Ovary (tissue), 3 donors: Measurements from ENCODE around the gene CCDC178.
"Not testable (repeated sequence)": the region's sequence is repeated elsewhere in the genome, so short reads cannot be mapped to it uniquely, and the experiment has no call there.

ENCODE experiments used
- EP300 ChIP-seq: sonication (generic); formaldehyde crosslinking; IDR thresholded peaks from one replicate; pipeline ENCODE4 v1.6.1; 2017; ENCODE audit warnings: antibody characterized with exemption
- POLR2A ChIP-seq: fragments of 450-650 bp; IDR thresholded peaks from one replicate; pipeline ENCODE4 v1.6.1; 2017; ENCODE audit warnings: antibody characterized with exemption, mild to moderate bottlenecking, moderate library complexity
- TF ChIP-seq, protein P1 (sequence below), 3 donors: fragments of 450-650 bp in 2 of 3; fragments of 200-600 bp in 1 of 3; IDR thresholded peaks; one replicate each; pipeline versions ENCODE4 v1.5.1 to v1.8.0; 2016 to 2022; ENCODE audit warnings: antibody characterized with exemption in 3 of 3, mild to moderate bottlenecking in 1 of 3
- donor health status: DM: no; HTN: no; CAD: no.

- not testable (repeated sequence) for TF ChIP-seq EP300, POLR2A
- TF ChIP-seq, protein P1, sequence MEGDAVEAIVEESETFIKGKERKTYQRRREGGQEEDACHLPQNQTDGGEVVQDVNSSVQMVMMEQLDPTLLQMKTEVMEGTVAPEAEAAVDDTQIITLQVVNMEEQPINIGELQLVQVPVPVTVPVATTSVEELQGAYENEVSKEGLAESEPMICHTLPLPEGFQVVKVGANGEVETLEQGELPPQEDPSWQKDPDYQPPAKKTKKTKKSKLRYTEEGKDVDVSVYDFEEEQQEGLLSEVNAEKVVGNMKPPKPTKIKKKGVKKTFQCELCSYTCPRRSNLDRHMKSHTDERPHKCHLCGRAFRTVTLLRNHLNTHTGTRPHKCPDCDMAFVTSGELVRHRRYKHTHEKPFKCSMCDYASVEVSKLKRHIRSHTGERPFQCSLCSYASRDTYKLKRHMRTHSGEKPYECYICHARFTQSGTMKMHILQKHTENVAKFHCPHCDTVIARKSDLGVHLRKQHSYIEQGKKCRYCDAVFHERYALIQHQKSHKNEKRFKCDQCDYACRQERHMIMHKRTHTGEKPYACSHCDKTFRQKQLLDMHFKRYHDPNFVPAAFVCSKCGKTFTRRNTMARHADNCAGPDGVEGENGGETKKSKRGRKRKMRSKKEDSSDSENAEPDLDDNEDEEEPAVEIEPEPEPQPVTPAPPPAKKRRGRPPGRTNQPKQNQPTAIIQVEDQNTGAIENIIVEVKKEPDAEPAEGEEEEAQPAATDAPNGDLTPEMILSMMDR (IDR thresholded peaks at IDR 0.05) = not testable (repeated sequence)
Measured at GRCh38 chr18:32952318-32952717, 488.2 kb downstream of the CCDC178 start.
